ENCODE data around the gene TMEM256.
A peak's percentile ranks its signal among the peaks of the same experiment; 100 is the strongest.

The TMEM256 gene

DNA sequence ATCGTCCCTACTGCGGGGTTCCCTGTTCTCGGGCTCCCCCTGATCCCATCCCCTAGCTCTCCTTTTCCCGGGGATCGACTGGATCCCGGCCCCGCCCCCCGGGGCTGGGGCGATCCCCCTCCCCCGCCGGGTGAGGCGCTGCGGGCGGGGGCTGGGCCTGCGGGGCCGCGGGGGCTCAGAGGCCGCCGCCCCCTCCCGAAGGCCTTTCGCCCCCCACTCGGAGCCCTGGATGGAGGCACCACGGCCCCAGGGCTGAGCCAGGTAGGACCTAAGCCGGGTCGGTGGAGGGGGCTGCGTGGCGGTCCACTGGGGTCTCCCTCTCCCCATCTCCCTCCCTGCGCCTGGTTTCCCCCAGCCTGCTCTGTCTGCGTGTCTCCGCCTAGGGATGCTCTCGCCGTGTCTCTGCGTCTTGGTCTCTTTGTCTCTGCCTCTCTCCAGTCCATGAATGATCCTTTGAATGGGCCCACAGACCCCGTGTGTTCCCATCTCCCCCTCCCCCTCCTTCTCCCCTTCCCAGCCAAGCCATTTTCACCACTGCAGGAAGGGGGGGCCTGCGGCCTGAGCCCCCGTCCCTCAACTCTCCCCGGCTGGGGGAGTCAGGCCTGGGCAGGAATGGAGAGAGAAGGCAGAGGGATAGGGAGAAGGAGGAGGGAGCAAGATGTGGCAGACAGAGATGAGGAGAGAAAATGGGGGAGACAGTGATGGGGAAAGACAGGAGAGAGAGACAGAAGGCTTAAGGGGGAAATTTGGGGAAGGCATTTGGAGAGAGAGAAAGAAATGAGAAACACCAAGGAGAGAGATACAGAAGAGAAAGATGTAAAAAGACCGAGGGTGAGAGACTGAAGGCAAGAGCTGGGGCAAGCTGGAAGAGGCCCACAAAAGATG, 1.7 kb upstream of the TMEM256 start:
- no peak for DNase-seq (ENCODE audit: low read depth, low spot score)
- TF ChIP-seq, protein P1, sequence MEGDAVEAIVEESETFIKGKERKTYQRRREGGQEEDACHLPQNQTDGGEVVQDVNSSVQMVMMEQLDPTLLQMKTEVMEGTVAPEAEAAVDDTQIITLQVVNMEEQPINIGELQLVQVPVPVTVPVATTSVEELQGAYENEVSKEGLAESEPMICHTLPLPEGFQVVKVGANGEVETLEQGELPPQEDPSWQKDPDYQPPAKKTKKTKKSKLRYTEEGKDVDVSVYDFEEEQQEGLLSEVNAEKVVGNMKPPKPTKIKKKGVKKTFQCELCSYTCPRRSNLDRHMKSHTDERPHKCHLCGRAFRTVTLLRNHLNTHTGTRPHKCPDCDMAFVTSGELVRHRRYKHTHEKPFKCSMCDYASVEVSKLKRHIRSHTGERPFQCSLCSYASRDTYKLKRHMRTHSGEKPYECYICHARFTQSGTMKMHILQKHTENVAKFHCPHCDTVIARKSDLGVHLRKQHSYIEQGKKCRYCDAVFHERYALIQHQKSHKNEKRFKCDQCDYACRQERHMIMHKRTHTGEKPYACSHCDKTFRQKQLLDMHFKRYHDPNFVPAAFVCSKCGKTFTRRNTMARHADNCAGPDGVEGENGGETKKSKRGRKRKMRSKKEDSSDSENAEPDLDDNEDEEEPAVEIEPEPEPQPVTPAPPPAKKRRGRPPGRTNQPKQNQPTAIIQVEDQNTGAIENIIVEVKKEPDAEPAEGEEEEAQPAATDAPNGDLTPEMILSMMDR (IDR thresholded peaks at IDR 0.05; ENCODE audit: low read depth, low read length), result no peak
- in situ Hi-C loops (cut with HindIII; ENCODE audit: low sequenced_read_pairs), result no loop called here
- H3K4me3 ChIP-seq (ENCODE audit: low read depth, low read length), result peak overlapping the region; percentile 70

DNA sequence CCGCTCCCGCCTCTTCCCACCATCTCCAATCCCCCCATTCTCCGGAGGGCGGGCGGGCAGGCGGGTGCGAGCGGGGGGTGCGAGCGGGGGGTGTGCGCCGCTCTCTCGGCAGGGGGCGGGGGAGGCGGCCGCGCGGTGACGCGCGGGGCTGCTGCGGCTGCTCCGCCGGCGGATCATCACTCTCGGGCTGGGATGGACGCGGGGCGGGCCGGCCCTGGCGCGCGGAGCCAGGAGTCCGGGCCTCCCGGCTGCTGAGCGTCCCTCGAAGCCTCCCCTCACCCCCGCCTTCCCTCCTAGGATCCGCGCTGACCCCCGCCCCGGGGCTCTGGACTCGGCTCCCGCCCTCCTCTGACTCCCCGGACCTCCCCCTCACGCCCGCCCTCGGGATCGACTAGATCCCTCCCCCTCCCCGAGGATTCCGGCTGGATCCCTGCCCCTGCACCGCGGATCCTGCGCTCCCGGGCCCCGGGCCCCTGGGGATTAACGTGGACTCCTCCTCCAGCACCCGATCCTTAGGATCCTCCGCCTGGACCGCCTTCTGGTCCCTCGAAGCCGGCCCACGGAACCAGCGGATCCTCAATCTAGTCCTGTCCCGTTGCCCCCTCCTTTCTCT, 946 bp upstream of the TMEM256 start:
- TF ChIP-seq, protein P1 (IDR thresholded peaks at IDR 0.05; ENCODE audit: low read depth, low read length), result no peak
- no peak for DNase-seq (ENCODE audit: low read depth, low spot score)
- H3K4me3 ChIP-seq (ENCODE audit: low read depth, low read length), result peak overlapping the region; percentile 70
- in situ Hi-C loops (cut with HindIII; ENCODE audit: low sequenced_read_pairs), result no loop called here

DNA sequence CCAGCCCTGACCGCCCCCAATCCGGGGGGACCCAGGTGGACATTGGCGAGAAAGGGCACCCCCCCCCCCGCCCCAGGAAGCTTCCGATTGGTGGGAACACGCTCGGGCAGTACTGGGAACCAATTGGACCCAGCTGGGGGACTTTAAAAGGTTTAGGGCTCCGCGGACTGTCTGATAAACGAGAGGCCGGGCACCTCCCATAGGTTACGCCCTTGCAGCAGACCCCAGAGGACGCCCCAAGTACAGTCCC, 245 bp downstream of the TMEM256 start:
- no peak for DNase-seq (ENCODE audit: low read depth, low spot score)
- TF ChIP-seq, protein P1 (IDR thresholded peaks at IDR 0.05; ENCODE audit: low read depth, low read length), result no peak
- in situ Hi-C loops (cut with HindIII; ENCODE audit: low sequenced_read_pairs), result no loop called here
- H3K4me3 ChIP-seq (ENCODE audit: low read depth, low read length), result peak overlapping the region; percentile 74

DNA sequence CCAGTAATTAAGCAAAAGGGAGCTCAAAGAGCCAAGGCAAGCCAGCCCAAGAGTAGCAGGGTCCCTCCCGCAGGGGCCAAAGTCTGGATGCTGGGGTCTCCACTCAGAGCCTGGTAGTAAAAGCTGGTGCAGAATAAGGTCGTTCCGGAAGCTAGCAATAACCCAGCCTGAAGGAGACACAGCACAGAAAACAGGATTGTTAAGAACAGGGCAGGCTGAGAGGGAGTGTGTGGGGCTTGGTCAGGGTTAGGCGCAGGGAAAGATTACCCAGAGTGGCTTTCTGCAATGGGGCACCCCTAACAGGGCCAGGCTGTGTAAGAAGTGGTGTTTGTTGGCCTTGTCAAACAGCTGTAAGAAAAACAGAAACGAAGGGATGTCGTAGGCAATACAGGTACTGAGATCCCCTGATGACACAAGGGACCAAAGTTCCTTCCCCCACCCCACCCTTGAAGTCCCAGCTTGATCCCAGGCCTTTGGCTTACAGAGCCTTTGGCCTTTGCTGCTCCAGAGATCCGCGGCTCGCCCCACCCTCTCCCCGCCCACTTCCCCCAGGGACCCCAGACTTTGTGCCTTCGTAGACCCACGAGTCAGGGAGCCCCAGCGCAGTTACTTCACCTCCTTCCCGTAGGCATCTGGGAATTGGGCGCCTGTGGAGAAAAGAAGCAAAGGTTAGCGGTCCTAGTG, 712 bp downstream of the TMEM256 start:
- in situ Hi-C loops (cut with HindIII; ENCODE audit: low sequenced_read_pairs), result no loop called here
- no peak for DNase-seq (ENCODE audit: low read depth, low spot score)

DNA sequence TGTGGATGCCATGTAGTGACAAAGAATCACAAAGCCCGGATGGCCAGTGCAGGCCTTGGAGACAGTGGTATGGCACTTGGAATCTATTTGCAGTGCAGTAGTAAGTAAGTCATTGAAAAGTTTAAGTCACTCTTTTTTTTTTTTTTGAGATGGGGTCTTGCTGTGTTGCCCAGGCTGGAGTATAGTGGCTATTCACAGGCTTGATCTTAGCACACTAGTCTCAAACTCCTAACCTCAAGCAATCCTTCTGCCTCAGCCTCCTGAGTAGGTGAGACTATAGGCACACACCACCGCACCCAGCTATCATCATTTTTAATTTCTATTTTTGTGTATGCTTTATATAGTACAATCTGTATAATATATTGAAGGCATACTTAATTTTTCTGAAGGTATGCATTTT, 5.3 kb downstream of the TMEM256 start:
- no peak overlapping the region for H3K4me3 ChIP-seq (ENCODE audit: low read depth, low read length)
- TF ChIP-seq, protein P1 (IDR thresholded peaks at IDR 0.05; ENCODE audit: low read depth, low read length), result no peak
- in situ Hi-C loops (cut with HindIII; ENCODE audit: low sequenced_read_pairs), result no loop called here
- DNase-seq (ENCODE audit: low read depth, low spot score), result no peak

More for the DNA sequence above, 712 bp downstream of the TMEM256 start:
- H3K4me3 ChIP-seq (ENCODE audit: low read depth, low read length), result peak overlapping the region; percentile 74
- TF ChIP-seq, protein P1 (IDR thresholded peaks at IDR 0.05; ENCODE audit: low read depth, low read length), result no peak

DNA sequence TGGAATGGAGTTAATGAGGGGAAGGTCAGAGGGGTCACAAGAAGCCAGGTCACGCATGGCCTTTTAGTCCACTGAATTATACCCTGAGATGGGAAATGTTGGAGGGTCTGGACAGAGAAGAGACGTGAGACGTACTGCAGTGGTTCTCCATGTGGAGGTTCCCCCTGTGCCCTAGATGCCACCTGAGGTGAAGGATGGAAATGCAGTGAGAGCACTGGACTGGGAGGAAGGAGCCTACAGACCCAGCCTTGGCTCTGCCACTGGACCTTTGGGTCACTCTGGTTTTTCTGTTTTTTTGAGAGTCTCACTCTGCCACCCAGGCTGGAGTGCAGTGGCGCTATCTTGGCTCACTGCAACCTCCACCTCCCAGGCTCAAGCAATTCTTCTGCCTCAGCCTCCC, 7.8 kb downstream of the TMEM256 start:
- in situ Hi-C loops (cut with HindIII; ENCODE audit: low sequenced_read_pairs), result no loop called here
- TF ChIP-seq, protein P1 (IDR thresholded peaks at IDR 0.05; ENCODE audit: low read depth, low read length), result no peak
- H3K4me3 ChIP-seq (ENCODE audit: low read depth, low read length), result no peak overlapping the region
- no peak for DNase-seq (ENCODE audit: low read depth, low spot score)

Measured in astrocyte of the spinal cord (primary cell).